Anterior cingulate cortex (tissue), 58 donors: ENCODE measurements around the gene AATF.
A peak's percentile ranks its signal among the peaks of the same experiment; 100 is the strongest.

Source experiments
- DNase-seq, 58 donors: peaks; one replicate each; lab custom pipeline; 2025; lab: John Stamatoyannopoulos, UW

The AATF gene, protein sequence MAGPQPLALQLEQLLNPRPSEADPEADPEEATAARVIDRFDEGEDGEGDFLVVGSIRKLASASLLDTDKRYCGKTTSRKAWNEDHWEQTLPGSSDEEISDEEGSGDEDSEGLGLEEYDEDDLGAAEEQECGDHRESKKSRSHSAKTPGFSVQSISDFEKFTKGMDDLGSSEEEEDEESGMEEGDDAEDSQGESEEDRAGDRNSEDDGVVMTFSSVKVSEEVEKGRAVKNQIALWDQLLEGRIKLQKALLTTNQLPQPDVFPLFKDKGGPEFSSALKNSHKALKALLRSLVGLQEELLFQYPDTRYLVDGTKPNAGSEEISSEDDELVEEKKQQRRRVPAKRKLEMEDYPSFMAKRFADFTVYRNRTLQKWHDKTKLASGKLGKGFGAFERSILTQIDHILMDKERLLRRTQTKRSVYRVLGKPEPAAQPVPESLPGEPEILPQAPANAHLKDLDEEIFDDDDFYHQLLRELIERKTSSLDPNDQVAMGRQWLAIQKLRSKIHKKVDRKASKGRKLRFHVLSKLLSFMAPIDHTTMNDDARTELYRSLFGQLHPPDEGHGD

DNA sequence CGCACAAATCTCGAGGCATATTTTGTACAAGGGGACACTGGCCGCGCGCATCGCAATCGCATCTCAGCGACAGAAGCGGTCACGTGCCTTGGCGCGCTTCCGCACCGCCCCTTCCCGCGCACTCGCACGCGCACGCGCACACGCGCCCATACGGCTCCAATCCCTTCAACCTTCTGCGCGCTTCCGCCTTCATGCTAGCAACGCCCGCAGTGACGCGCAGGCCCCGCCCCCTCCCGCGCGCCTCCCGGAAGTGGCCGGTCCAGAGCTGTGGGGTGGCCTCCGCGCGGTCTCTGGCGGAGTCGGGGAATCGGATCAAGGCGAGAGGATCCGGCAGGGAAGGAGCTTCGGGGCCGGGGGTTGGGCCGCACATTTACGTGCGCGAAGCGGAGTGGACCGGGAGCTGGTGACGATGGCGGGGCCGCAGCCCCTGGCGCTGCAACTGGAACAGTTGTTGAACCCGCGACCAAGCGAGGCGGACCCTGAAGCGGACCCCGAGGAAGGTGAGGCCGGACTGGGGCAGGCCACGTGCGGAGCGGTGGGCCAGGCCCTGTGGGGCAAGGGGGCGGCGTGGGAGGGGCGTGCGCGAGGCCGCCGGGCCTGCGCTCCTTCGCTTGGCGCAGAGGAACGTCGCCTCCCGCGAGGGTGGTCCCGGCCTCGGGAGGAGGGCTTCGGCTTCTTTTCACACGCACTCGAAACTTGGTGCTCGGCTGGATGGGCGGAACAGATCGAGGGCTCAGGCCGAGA lies at the start of gene AATF:
TSS of gene AATF (plus strand) at position 238 of the 744 bp plus-strand sequence. CDS start at position 410, 172 bp downstream.
- DNase-seq, result peak; percentile 33 to 97 (median 92)

DNA sequence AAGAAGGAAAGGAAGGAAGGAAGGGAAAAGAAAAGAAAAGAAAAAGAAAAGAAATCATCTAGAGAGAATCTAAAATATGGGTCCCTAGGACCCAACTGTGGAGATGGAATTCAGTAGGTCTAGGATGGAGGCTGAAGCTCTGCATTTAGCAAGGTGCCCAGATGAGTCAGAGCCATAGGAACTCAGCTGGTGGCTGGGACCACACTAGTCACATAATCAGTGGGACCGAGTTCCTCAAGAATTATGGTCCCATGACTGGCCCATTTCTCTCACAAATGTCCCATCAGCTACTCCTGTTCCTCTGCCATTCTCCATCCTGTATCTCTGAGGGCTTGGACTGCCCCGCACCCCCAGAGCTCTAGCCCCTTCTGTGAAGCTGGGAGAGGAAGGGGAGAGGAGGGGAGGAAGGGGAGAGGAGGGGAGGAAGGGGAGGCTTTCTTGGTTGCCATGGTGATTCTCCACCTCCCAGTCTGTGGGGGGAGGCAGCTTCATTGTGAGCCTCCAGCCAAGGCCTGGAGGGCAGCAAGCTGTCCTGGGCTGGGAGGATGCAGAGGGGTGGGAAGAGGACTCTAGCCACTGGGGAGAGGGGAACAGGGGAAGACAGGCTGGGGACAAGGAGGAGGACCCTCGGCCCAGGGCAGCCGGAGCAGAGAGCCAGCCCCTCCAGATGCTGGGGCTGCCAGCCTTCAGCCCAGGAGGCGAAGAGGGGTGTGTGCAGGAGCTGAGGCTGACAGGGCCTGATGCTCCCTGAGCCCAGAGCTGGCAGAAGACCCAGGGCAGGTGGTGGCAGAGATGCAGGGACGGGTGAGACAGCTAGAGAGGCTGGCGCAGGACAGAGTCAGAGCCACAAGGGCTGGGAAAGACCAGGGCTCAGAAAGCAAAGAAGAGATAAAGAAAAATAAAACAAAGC lies 49.2 kb upstream of the AATF start:
- no peak for DNase-seq

- no peak for DNase-seq
These were observed 48.6 kb upstream of the AATF start for GRCh38 chr17:36900160-36900512.

DNA sequence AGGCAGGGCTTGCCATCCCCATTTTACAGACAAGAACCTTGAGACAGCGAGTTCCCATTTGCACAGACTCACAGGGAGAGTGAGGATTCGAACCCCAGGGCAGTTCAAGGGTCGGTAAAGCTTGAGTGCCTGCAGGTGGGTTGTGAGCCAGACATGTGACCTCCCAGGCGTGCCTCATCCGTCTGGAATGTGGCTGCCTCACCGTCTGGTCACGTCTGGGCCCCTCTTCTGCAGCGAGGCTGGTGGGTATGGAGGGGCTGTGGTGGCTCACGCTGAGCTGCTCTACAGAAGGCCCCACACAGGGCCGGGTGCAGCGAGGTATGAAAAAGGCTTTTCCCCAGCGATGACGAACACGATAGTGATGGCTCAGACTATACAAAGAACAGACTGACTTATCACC lies 47.2 kb upstream of the AATF start:
- DNase-seq, result no peak

DNA sequence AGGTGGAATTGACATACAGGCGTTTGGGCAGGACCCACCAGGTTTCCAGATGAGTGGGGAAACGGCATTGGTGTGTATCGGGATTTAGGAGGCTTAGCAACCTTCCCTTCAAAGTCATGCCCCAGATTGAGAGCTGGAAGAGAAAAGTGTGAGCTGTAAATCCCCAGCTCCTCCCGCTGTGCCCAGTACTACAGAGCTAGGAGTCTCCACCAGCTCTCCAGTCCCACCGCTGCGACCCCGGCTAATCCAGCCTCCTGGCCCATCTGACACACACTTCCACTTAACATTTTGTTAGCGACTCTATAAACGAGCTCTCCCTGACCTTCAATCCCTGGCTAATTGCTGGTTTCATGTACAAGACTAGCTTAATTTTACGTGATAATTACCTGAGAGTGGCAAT lies 41.3 kb upstream of the AATF start:
- no peak for DNase-seq

GRCh38 chr17:36910513-36910912 lies 38.2 kb upstream of the AATF start:
- DNase-seq, result no peak

- no peak for DNase-seq
These were observed 37.8 kb upstream of the AATF start for GRCh38 chr17:36911001-36911400.

DNA sequence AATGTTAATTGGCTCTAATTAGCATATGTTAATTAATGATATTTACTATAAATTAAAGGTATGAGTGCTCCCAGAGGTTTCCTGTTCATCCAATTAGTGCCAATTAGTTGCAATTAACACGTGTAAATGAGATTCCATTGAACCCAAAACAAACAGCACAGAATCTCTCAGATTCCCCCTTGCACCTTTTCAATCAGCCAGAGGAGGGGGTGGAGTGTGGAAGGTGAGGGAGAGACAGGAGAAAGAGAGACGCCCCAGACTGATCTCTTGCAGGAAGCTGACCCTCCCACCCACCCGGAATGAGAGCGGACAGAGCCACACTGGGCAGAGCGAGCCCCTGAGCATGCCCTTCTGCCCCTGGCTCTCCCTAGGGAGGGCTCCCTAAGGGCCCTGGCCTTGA lies 35.6 kb upstream of the AATF start:
- DNase-seq, result no peak

GRCh38 chr17:36918211-36918691 lies 30.5 kb upstream of the AATF start:
- no peak for DNase-seq

DNA sequence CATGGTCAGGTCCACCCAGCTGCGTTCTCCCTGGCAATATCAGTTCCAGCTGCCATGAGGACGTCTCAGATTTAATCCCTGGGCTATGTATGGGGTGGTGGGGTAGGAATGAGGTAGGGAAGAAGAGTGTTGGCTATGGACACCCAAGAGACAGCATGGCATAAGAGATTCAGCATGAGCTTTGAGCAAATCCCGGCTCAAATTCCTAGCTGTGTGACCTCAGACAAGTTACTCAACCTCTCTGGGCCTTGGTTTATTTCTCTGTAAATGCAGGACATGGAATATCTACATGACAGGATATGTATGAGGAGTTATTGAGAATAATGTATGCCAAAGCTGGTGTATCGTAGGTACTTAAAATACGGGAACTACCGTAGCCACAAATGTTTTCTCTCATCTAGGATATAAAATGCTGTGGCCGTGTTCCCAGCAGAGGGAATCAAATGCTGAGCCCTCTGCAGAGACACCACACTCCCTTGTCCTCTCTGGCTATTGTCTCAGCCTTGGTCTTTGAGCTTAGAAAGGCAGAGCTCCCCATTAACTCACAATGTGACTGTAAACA lies 29.3 kb upstream of the AATF start:
- DNase-seq, result no peak

GRCh38 chr17:36920032-36921005 lies 28.4 kb upstream of the AATF start:
- DNase-seq, result no peak

DNA sequence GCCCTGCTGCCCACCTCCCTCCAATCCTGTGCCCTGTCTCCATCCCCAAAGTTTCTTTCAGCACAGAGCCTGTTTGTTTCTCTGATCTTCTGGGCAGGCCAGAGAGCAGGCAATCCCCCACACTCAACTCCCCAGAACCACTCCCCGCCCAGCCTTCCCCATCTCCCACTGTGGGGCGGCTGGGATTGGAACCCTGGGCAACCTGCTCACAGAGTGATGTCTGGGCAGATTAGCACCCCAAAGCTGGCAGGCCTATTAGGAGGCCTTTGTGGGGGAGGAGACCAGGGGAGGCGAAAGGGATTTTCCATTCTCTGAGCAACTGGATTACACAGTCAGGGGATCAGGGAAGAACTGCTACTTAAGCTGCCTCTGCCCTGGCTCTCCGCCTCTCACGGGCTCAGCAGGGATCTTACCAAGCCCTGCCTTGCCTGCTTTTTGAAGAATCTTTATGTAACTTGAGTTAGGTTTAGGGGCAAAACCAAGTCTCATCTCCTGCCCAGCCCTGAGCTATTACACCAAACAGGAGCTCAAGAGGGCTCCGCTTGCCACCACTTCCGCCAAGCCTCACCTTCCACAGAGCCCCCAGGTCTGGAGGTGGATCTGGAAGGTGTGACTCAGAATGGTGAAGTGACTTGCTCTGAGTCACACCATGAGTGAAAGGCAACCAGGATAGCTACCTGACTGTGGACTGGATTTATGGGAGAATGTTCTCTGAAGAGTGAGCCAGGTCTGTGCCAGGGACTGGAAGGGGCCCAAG lies 27.5 kb upstream of the AATF start:
- DNase-seq, result peak in 1 of 58 donors; percentile 24

DNA sequence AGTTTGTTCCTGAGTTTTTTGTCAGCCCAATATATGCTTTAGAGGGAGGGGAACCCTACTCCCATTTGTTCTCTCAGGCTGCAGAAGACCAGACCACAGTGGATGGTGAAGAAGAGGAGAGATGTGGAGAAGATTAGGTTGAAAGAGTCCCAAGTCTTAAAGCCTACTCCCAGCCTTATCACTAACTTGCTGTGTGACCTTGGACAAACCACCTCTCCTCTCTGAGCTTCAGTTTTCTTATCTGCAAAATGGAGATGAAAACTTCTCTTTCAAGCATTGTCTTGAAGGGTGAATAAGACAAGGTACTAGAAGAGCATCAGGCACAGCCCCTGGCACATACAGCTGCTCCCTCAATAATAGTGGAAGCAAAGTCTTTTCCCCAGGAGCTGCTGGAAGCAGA lies 26.6 kb upstream of the AATF start:
- DNase-seq, result no peak

- no peak for DNase-seq
These were observed 24.9 kb upstream of the AATF start for GRCh38 chr17:36923814-36924221.

GRCh38 chr17:36926226-36926625 lies 22.5 kb upstream of the AATF start:
- no peak for DNase-seq

DNA sequence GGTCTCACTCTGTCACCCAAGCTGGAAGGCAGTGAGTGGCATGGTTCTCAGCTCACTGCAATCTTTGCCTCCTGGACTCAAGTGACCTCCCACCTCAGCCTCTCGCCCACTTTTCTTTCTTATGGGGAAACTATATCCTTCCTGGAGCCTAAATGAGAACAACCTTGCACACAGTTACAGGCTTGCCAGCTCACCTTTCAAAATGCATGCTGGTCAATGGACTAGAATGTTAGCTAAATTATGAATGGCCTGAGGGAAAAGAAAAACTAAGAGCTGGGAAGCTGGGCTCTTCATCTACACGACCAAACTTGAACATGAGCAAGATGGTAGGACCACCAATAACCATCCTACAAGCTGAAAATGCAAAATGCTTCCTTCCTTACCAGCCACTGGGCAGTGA lies 22.1 kb upstream of the AATF start:
- DNase-seq, result no peak

GRCh38 chr17:36928471-36929345 lies 20.0 kb upstream of the AATF start:
- no peak for DNase-seq
